ENCODE data around the gene SLC9A5. TPM values are rescaled to one million over a fixed set of nuclear protein-coding genes. Genes with fewer than 3 reads are reported as not detected.

SLC9A5 gene
- total RNA-seq, 1 experiment from 2014 or later = 2.7 TPM

GRCh38 chr16:67255553-67256221, 6.9 kb downstream of the SLC9A5 start:
- DNase-seq (ENCODE audit: low spot score) = no peak

- DNase-seq (ENCODE audit: low spot score) = no peak
Measured at GRCh38 chr16:67256701-67257230, 8.0 kb downstream of the SLC9A5 start.

- DNase-seq (ENCODE audit: low spot score) = no peak
Measured at GRCh38 chr16:67257486-67258160, 8.8 kb downstream of the SLC9A5 start.

- no peak for DNase-seq (ENCODE audit: low spot score)
Measured at GRCh38 chr16:67258161-67258835, 9.5 kb downstream of the SLC9A5 start.

GRCh38 chr16:67259705-67260104, 10.9 kb downstream of the SLC9A5 start:
- no peak for DNase-seq (ENCODE audit: low spot score)

GRCh38 chr16:67260426-67261063, 11.8 kb downstream of the SLC9A5 start:
- peak; percentile 72 for DNase-seq (ENCODE audit: low spot score)

- no peak for DNase-seq (ENCODE audit: low spot score)
Measured at GRCh38 chr16:67263201-67263600, 14.4 kb downstream of the SLC9A5 start.

GRCh38 chr16:67264277-67264676, 15.5 kb downstream of the SLC9A5 start:
- no peak for DNase-seq (ENCODE audit: low spot score)

- no peak for DNase-seq (ENCODE audit: low spot score)
Measured at GRCh38 chr16:67264866-67265265, 16.1 kb downstream of the SLC9A5 start.

GRCh38 chr16:67265834-67266233, 17.1 kb downstream of the SLC9A5 start:
- DNase-seq (ENCODE audit: low spot score) = no peak

GRCh38 chr16:67268136-67268579, 19.4 kb downstream of the SLC9A5 start:
- DNase-seq (ENCODE audit: low spot score) = peak; percentile 50

- no peak for DNase-seq (ENCODE audit: low spot score)
Measured at GRCh38 chr16:67269766-67270165, 21.0 kb downstream of the SLC9A5 start.

- no peak for DNase-seq (ENCODE audit: low spot score)
Measured at GRCh38 chr16:67270931-67271338, 22.2 kb downstream of the SLC9A5 start.

- no peak for DNase-seq (ENCODE audit: low spot score)
Measured at GRCh38 chr16:67271446-67271845, 22.7 kb downstream of the SLC9A5 start.

- DNase-seq (ENCODE audit: low spot score) = no peak
Measured at GRCh38 chr16:67275321-67275720, 26.5 kb downstream of the SLC9A5 start.

GRCh38 chr16:67277294-67277998, 28.7 kb downstream of the SLC9A5 start:
- DNase-seq (ENCODE audit: low spot score) = peak; percentile 67

GRCh38 chr16:67277999-67278772, 29.4 kb downstream of the SLC9A5 start:
- no peak for DNase-seq (ENCODE audit: low spot score)

GRCh38 chr16:67278773-67279295, 30.1 kb downstream of the SLC9A5 start:
- peak; percentile 53 for DNase-seq (ENCODE audit: low spot score)

- DNase-seq (ENCODE audit: low spot score) = peak; percentile 78
Measured at GRCh38 chr16:67279296-67280089, 30.7 kb downstream of the SLC9A5 start, which contains the start of gene PLEKHG4. Gene PLEKHG4, plus strand, starts transcription at chr16:67279532. Its CDS starts 513 bp downstream, at chr16:67280045.
